HepG2 (cell line): ENCODE results near the gene MTX2. TPM values are rescaled to one million over a fixed set of nuclear protein-coding genes. Genes with fewer than 3 reads are reported as not detected.

ENCODE experiments used
- ATAC-seq: fragments of 200-7000 bp; cut with Tn5 transposase; 3 replicates; pipeline ENCODE4 v1.9.1; 2020; ENCODE audit warnings: mild to moderate bottlenecking, moderate library complexity
- BruUV-seq: library from RNA; stranded (reverse); fragments of 400-500 nt; replicated peaks from 2 replicates; lab custom pipeline; 2021; lab: Mats Ljungman, UMichigan
- CTCF ChIA-PET: fragments of 300-600 bp; formaldehyde crosslinking; extraction: SDS; loops from one replicate; lab custom pipeline; 2021; ENCODE audit warnings: low total read pairs, inconsistent platforms, low intra/inter-chr PET ratio; lab: Yijun Ruan, JAX
- POLR2A ChIA-PET: fragments of 350-600 bp; sonication (Branson Sonifier 250); formaldehyde crosslinking; loops from one replicate; lab custom pipeline; 2020; ENCODE audit warnings: antibody characterized with exemption, inconsistent platforms; lab: Yijun Ruan, JAX
- DNase-seq: peaks from one replicate; pipeline ENCODE4 v3.0.0-alpha.2; 2015; ENCODE audit warnings: low spot score
- FAIRE-seq: peaks from 3 replicates; lab custom pipeline; 2011; peaks lifted over from hg19 to GRCh38; lab: Jason Lieb, UNC
- H2AFZ ChIP-seq: one replicate; pipeline ENCODE4 v1.6.1; 2011; ENCODE audit warnings: low read length, inconsistent platforms
- H3K27ac ChIP-seq: fragments of 300-600 bp; 3 replicates; pipeline ENCODE4 v1.8.0; 2011; ENCODE audit warnings: mixed run types, mild to moderate bottlenecking, mixed read lengths, low read length, inconsistent platforms; ENCODE audit not compliant: insufficient read depth; ENCODE audit errors: extremely low read length
- H3K27me3 ChIP-seq, 2 experiments: fragments of 200-600 bp in 1 of 2; 2 replicates in 1 of 2; 3 replicates in 1 of 2; pipeline versions ENCODE4 v1.6.0 to v1.8.0; 2011; ENCODE audit warnings: low read length in 2 of 2, mild to moderate bottlenecking in 2 of 2, moderate library complexity in 2 of 2, inconsistent platforms in 1 of 2; ENCODE audit not compliant: insufficient read depth in 2 of 2, control insufficient read depth in 1 of 2
- H3K36me3 ChIP-seq, 2 experiments: fragments of 200-600 bp in 1 of 2; replicated peaks in 1 of 2; 2 replicates in 1 of 2; 3 replicates in 1 of 2; pipeline versions ENCODE4 v1.5.1 to v1.8.0; 2011; ENCODE audit warnings: low read length in 2 of 2, inconsistent platforms in 1 of 2; ENCODE audit not compliant: insufficient read depth in 2 of 2, control insufficient read depth in 1 of 2
- H3K4me1 ChIP-seq: 2 replicates; pipeline ENCODE4 v1.5.1; 2012; ENCODE audit warnings: low read length, inconsistent platforms; ENCODE audit not compliant: insufficient read depth
- H3K4me2 ChIP-seq: 2 replicates; pipeline ENCODE4 v1.6.0; 2011; ENCODE audit warnings: low read depth, low read length, inconsistent platforms
- H3K4me3 ChIP-seq, 3 experiments: fragments of 200-600 bp in 1 of 3; sonication (generic), shearing (Covaris generic) in 1 of 3; replicated peaks in 1 of 3; 2 replicates each; pipeline ENCODE4 v1.5.1; 2011 to 2016; ENCODE audit warnings: low read length in 3 of 3, inconsistent platforms in 2 of 3, low read depth in 2 of 3, mild to moderate bottlenecking in 2 of 3, control low read depth in 1 of 3, mixed read lengths in 1 of 3; ENCODE audit not compliant: insufficient read depth in 1 of 3
- H3K79me2 ChIP-seq: one replicate; pipeline ENCODE4 v1.6.1; 2011; ENCODE audit warnings: low read length, inconsistent platforms; ENCODE audit not compliant: insufficient read depth
- H3K9ac ChIP-seq: 2 replicates; pipeline ENCODE4 v1.6.0; 2011; ENCODE audit warnings: mild to moderate bottlenecking, low read depth, low read length, inconsistent platforms; ENCODE audit not compliant: insufficient read depth
- H3K9me3 ChIP-seq: 2 replicates; pipeline ENCODE4 v1.5.1; 2012; ENCODE audit warnings: mild to moderate bottlenecking, low read length
- H4K20me1 ChIP-seq: 2 replicates; pipeline ENCODE4 v1.6.0; 2011; ENCODE audit warnings: inconsistent platforms, mild to moderate bottlenecking, low read length, moderate library complexity; ENCODE audit not compliant: insufficient read depth
- DMAP1 ChIP-seq: IDR thresholded peaks from 2 replicates; pipeline ENCODE4 v1.6.1; 2016
- NAIF1 ChIP-seq: sonication (generic); formaldehyde crosslinking; IDR thresholded peaks from 2 replicates; pipeline ENCODE4 v1.5.0; 2020; ENCODE audit warnings: mild to moderate bottlenecking, missing genetic modification reagents, borderline replicate concordance
- ZFP82 ChIP-seq: sonication (generic); formaldehyde crosslinking; IDR thresholded peaks from 2 replicates; pipeline ENCODE4 v1.5.1; 2020; ENCODE audit warnings: mild to moderate bottlenecking, missing genetic modification reagents, borderline replicate concordance
- ZNF460 ChIP-seq: sonication (generic); formaldehyde crosslinking; IDR thresholded peaks from 2 replicates; pipeline ENCODE4 v1.5.1; 2020; ENCODE audit warnings: missing genetic modification reagents, mild to moderate bottlenecking, borderline replicate concordance
- ZNF557 ChIP-seq: sonication (generic); formaldehyde crosslinking; IDR thresholded peaks from 2 replicates; pipeline ENCODE4 v1.4.0; 2020; ENCODE audit warnings: missing genetic modification reagents
- WGBS: methylation state at CpG from one replicate; pipeline ENCODE4 v1.1.6; 2017; ENCODE audit warnings: low lambda C conversion rate; 5-methylcytosine and 5-hydroxymethylcytosine counted together
- in situ Hi-C: cut with HindIII; loops from 2 replicates; pipeline ENCODE4 v1.10.0; 2017; ENCODE audit warnings: low pct_unique_long_range_greater_than_20kb; ENCODE audit not compliant: extremely low pct_ligation_motif_present
- intact Hi-C: fragments of 100-400 bp; cut with micrococcal nuclease; formaldehyde crosslinking; loops from one replicate; pipeline ENCODE4 v1.10.0; 2022; ENCODE audit not compliant: unreplicated experiment
- polyA plus RNA-seq, 8 experiments: library from polyadenylated mRNA; depleted of rRNA in 3 of 8; stranded (reverse) in 7 of 8; unstranded in 1 of 8; fragments of >200 nt; fragmentation: Illumina TruSeq in 4 of 8; extraction: Trizol in 4 of 8; gene quantifications; 2 replicates each; pipeline versions ENCODE4 v1.2.1 to v1.2.3, GENCODE V29; 2011 to 2016; ENCODE audit warnings: low read depth in 4 of 8, missing spikeins in 1 of 8, mixed read lengths in 1 of 8; ENCODE audit not compliant: insufficient read depth in 1 of 8
- total RNA-seq, 5 experiments: library from RNA; depleted of rRNA; stranded (reverse); fragments of >200 nt; fragmentation: Illumina TruSeq; extraction: Trizol; gene quantifications; 2 replicates each; pipeline ENCODE4 v1.2.3, GENCODE V29; 2016; ENCODE audit warnings: low read depth in 1 of 5
- TF ChIP-seq, protein P1 (sequence below), 2 experiments: fragments of 450-650 bp in 1 of 2; sonication (generic) in 1 of 2; formaldehyde crosslinking in 1 of 2; IDR thresholded peaks; 2 replicates each; pipeline versions ENCODE4 v1.6.1 to v1.8.0; 2016 to 2022; ENCODE audit warnings: antibody characterized with exemption in 1 of 2, mild to moderate bottlenecking in 1 of 2, missing genetic modification reagents in 1 of 2

MTX2 gene
- total and polyA plus RNA-seq, 2 of the 13 experiments (the other 11 are each of a cell fraction or from before 2014, with no cell fraction given), result 58.1 to 75.7 TPM

DNA sequence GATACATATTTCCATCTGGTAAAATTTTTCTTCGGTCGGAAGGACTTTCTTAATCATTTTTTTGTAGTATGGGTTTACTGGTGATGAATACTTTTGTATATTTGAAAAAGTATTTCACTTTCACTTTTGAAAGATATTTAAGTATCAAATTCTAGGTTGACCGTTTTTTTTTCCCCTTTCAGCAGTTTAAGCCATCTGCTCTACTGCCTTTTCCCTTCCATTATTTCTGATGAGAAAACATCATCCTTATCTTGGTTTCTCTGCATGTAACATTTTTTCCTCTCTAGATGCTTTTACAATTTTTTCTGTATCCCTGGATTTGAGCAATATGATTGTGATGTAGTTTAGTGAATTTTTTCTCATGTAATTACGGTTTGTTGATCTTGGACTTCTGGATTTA is 87.0 kb downstream of the MTX2 start (continued):
- TF ChIP-seq, protein P1, sequence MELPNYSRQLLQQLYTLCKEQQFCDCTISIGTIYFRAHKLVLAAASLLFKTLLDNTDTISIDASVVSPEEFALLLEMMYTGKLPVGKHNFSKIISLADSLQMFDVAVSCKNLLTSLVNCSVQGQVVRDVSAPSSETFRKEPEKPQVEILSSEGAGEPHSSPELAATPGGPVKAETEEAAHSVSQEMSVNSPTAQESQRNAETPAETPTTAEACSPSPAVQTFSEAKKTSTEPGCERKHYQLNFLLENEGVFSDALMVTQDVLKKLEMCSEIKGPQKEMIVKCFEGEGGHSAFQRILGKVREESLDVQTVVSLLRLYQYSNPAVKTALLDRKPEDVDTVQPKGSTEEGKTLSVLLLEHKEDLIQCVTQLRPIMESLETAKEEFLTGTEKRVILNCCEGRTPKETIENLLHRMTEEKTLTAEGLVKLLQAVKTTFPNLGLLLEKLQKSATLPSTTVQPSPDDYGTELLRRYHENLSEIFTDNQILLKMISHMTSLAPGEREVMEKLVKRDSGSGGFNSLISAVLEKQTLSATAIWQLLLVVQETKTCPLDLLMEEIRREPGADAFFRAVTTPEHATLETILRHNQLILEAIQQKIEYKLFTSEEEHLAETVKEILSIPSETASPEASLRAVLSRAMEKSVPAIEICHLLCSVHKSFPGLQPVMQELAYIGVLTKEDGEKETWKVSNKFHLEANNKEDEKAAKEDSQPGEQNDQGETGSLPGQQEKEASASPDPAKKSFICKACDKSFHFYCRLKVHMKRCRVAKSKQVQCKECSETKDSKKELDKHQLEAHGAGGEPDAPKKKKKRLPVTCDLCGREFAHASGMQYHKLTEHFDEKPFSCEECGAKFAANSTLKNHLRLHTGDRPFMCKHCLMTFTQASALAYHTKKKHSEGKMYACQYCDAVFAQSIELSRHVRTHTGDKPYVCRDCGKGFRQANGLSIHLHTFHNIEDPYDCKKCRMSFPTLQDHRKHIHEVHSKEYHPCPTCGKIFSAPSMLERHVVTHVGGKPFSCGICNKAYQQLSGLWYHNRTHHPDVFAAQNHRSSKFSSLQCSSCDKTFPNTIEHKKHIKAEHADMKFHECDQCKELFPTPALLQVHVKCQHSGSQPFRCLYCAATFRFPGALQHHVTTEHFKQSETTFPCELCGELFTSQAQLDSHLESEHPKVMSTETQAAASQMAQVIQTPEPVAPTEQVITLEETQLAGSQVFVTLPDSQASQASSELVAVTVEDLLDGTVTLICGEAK (IDR thresholded peaks at IDR 0.05), result no peak
- TF ChIP-seq, protein P1 (CRISPR knock-in tag; IDR thresholded peaks at IDR 0.05), result no peak
- TF ChIP-seq, all 625 proteins: peak for 0

- no peaks in the 10 kb centered on the region for H4K20me1 ChIP-seq
- H3K4me3 ChIP-seq, result no peak overlapping the region
- no peak for ATAC-seq
- no peaks in the 10 kb centered on the region for H3K36me3 ChIP-seq
- no peak overlapping the region for H3K9ac ChIP-seq
- no peak for DNase-seq
- H2AFZ ChIP-seq, result no peak overlapping the region
- H3K79me2 ChIP-seq, result no peaks in the 10 kb centered on the region
- no peaks in the 10 kb centered on the region for H3K4me1 ChIP-seq
- no peak overlapping the region for H3K4me2 ChIP-seq
- in situ Hi-C loops (no loop called here), intact Hi-C loops (no loop called here)
- CTCF ChIA-PET, result no interaction called here
- POLR2A ChIA-PET, result no interaction called here
- no peak for TF ChIP-seq ZNF460 (CRISPR knock-in tag)
- no peak for TF ChIP-seq NAIF1 (CRISPR knock-in tag)
- TF ChIP-seq ZNF557 (CRISPR knock-in tag), result no peak
- no peak for TF ChIP-seq DMAP1 (CRISPR knock-in tag)
- TF ChIP-seq ZFP82, result no peak
- FAIRE-seq, result no peak
- H3K27me3 ChIP-seq, result no peaks in the 10 kb centered on the region
- H3K27ac ChIP-seq, result no peak overlapping the region
- 6% methylated on average over 3 of the region's 3 CpGs for WGBS
- no peaks in the 10 kb centered on the region for H3K9me3 ChIP-seq
- no TSS peak for BruUV-seq
Observed at GRCh38 chr2:176364273-176364977, 95.2 kb downstream of the MTX2 start.
